Left lobe of liver (tissue), 2 donors: ENCODE data around the gene TMEM164. TPM values are rescaled to one million over a fixed set of nuclear protein-coding genes. Genes with fewer than 3 reads are reported as not detected.
"Not testable (repeated sequence)": the region's sequence is repeated elsewhere in the genome, so short reads cannot be mapped to it uniquely, and the experiment has no call there.

Experiments used
- ATAC-seq: fragments of 200-7000 bp; cut with Tn5 transposase; one replicate; pipeline ENCODE4 v1.9.1; 2020; ENCODE audit warnings: mild to moderate bottlenecking, moderate library complexity
- DNase-seq: peaks from one replicate; pipeline ENCODE4 v3.0.0-alpha.2; 2020; ENCODE audit warnings: low spot score
- total RNA-seq: library from RNA; stranded (reverse); gene quantifications from one replicate; pipeline ENCODE4 v1.2.1, GENCODE V29; 2021
- donor health status: DM: no; HTN: no; CAD: no; lungs with moderate emphysema.
- donor health status: DM: no; HTN: yes; CAD: no.

TMEM164 gene
- total RNA-seq: 1.8 TPM

DNA sequence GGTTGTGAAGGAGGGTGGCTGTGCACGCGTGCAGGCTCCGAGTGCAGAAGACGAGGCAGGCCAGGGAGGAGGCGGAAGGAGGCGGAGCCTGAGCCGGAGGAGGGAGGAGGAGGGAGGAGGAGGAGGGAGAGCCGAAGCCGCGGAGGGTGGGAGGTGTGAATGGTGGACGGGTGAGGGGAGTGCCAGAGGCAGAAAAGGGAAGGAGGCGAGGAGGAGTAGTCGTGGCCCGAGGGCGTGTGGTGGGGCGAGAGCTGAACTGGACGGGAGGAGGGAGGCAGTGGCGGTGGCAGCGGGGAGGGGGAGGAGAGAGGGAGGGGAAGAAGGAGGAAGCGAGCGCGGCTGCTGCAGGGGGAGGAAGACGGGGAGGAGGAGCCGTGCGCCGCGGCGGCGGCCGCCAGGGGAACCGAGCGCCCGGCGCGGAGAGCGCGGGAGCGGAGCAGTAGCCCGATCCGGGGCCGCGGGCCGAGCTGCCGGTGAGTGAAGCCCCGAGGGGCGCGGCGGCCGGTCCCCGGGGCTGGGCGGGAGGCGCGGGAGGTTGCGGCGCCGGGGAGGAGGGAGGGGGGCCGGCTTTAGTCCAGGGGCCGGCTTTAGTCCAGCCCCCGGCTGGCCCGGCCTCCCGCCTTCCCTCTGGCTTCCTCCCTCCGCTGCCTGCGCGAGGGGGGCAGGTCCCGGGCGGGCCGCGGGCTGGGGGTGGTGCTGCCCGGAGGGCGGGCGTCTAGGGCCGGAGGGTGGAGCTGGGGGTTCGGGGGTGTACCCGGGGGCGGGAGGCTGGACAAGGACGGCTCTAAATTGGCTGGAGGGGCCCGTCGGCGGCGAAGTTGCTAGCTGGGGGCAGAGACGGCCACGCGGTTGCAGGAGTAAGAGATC is at the start of gene TMEM164:
TMEM164 (plus strand) TSS at position 815 of the 867 bp plus-strand sequence. CDS start 661 bp downstream, outside the sequence.
- peak; percentile 91 for ATAC-seq
- DNase-seq: peak; percentile 75

DNA sequence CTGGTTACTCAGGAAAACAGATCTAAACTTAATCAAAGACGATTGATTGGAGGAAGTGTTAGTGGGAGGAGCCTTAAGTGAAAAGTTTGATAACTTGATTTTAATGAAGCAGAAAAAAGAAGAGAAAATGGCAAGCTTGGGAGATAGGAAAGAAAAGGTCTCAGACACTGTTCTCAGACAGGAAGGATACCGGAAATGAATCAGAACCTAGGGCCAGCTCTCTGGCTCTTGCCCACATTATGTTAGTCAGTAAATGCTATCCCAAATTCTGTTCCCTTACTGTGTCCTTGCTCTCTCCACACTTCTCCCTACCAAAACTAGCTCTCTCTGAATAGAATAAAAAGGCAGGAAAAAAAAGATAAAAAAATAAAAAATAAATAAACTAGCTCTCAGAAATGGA is 48.6 kb upstream of the TMEM164 start:
- DNase-seq (no peak), ATAC-seq (no peak)

- ATAC-seq (no peak), DNase-seq (no peak)
Measured at GRCh38 chrX:109954955-109955354, 48.0 kb upstream of the TMEM164 start.

GRCh38 chrX:109958266-109958665 is 44.6 kb upstream of the TMEM164 start:
- ATAC-seq (no peak), DNase-seq (no peak)

GRCh38 chrX:109959356-109959871 is 43.5 kb upstream of the TMEM164 start:
- ATAC-seq (no peak), DNase-seq (no peak)

DNA sequence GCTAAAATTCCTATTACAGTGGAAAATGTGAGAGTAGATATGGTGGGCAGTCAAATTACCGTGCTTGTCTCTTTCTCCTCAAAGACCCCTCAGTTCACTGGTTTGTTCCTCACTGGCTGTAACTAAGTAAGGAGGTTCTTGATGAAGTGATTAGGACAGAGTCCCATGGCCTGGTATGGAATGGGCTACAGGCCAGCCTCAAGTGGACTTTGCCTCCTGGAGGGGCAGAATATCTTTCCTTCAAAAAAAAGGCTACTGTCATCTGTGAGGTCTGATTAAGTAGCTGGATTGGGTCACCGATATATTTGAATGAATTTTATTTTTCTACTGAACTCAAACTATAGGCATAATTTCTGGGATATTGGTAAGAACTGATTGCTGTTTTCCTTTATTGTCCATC is 38.5 kb upstream of the TMEM164 start:
- DNase-seq (no peak), ATAC-seq (no peak)

- DNase-seq (peak; percentile 46), ATAC-seq (peak; percentile 77)
Measured at GRCh38 chrX:109966246-109966645, 36.7 kb upstream of the TMEM164 start.

DNA sequence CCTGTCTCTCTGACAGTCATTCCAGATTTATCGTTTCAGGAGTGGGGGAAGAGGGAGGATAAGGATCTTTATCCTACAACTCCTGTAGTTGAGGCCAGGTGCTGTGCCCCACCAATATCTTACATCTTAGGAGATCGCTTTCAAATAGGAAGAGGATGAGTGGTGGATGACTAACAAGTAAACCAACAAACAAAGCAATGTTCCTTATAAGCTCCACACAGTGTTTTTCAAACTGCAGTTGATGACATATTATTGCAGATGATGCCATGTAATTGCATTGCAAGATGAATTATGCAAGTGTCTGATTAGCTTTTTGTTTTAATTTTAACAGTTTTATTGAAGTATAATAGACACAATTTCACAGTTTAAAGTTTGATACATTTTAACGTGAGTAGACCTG is 35.8 kb upstream of the TMEM164 start:
- no peak for ATAC-seq
- no peak for DNase-seq

GRCh38 chrX:109970841-109971240 is 32.1 kb upstream of the TMEM164 start:
- ATAC-seq, DNase-seq: not testable (repeated sequence)

DNA sequence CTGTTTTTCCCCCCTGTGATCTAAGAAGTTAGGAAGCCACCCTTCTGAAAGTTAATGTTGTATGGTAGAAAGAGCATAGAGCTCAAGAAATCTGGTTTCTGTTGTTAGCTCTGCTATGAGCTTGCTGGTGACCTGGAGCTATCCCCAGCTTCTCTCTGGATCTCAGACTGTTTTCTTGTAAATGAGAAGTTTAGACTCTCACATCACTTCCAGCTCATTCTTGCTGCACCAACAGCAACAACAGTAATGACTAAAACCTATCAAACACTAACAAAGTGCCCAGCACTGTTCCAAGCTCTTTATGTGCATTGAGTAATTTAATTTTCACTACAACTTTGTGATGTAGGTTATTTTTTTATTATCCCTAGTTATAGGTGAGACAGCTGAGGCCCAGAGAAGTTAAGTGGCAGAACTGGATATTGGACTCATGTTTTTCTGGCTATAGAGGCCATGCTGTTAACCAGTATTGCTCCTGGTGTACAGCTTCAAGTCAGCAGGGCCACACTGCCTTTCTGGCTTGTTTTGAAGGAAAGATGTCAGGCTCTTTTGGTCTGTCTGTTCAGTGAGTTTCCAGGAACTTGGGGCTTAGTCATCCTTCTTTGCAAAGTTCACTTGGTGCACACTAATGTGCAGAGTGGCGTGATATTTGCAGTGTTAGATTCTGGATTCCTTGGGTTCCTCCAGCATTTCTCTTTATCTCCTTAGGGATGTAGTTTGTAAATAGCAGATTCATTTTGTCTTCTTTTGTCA is 27.8 kb upstream of the TMEM164 start:
- no peak for DNase-seq
- no peak for ATAC-seq

DNA sequence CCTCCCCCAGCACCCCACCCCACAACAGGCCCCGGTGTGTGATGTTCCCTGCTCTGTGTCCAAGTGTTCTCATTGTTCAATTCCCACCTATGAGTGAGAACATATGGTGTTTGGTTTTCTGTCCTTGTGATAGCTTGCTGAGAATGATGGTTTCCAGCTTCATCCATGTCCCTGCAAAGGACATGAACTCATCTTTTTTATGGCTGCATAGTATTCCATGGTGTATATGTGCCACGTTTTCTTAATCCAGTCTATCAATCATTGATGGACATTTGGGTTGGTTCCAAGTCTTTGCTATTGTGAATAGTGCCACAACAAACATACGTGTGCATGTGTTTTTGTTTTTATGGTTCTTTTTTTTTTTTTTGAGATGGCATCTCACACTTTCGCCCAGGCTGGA is 17.7 kb upstream of the TMEM164 start:
- not testable (repeated sequence) for DNase-seq, ATAC-seq

DNA sequence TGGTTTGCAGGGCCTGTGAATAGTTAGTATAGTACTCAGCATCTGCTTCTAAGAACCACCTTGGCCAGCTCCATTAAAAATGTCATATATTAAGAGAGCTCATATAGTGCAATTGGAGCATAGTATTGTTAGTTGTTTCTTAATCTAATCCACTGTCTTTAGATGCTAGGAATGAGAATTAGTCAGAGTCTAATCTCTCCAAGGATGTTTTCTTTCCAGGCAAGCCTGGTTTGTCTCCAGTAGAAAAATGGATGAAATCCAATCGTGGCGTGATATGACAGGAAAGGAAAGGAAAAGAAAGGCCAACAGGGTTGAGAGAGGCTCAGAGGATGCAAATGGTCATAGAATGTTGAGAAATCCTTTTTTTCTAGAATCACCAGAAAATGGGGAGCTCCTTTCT is 15.0 kb upstream of the TMEM164 start:
- DNase-seq (no peak), ATAC-seq (no peak)

DNA sequence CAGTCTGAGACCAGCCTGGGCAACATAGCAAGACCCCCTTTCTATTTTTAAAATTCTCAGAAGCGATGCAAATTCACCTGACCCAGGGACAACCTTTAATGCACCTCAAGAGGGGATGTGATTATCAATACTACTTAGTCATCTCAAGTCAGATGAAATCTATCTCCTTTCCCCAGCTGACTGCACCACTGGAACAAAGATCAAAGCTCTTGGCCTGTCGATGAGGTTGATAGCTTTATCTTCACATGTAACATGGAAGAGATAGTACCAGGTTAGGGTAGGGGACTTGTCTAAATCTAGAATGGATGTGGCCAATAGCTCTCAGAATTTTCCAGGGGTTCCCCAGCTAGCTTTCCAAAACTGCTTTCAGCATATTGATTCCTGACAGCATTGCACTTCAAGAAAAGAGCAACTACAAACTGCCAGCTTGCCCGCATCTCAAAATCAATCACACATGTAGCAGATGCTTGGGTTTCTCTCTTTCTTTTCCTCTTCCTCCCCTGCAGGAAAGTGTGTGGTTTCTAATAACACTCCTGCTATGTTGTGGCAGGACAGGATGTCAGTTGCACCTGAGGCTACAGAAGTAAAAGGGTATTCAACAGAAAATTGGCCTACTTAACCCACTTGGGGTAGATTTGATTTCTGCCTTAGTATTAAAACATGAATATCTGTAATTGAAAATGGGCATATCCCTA is 12.2 kb upstream of the TMEM164 start:
- no peak for ATAC-seq
- no peak for DNase-seq

GRCh38 chrX:109992203-109992602 is 10.7 kb upstream of the TMEM164 start:
- DNase-seq: no peak
- ATAC-seq: no peak

- ATAC-seq (no peak), DNase-seq (no peak)
Measured at GRCh38 chrX:109995155-109995554, 7.8 kb upstream of the TMEM164 start.

GRCh38 chrX:109997786-109998452 is 5.0 kb upstream of the TMEM164 start:
- DNase-seq: no peak
- no peak for ATAC-seq

DNA sequence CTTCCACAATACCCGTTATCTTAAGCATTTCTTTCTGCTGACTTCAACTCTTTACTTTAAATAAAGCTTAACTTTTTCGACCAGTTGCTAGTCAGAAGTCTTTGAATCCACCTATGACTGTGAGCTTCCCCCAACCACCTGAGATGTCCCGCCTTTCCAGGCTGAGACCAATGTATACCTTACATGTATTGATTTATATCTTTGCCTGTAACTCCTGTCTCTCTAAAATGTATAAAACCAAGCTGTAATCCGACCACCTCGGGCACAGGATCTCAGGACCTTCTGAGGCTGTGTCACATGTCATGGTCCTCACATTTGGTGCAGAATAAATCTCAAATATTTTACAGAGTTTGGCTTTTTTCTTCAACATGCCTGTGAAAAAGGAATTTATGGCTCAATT is 2.9 kb upstream of the TMEM164 start:
- DNase-seq (no peak), ATAC-seq (no peak)

DNA sequence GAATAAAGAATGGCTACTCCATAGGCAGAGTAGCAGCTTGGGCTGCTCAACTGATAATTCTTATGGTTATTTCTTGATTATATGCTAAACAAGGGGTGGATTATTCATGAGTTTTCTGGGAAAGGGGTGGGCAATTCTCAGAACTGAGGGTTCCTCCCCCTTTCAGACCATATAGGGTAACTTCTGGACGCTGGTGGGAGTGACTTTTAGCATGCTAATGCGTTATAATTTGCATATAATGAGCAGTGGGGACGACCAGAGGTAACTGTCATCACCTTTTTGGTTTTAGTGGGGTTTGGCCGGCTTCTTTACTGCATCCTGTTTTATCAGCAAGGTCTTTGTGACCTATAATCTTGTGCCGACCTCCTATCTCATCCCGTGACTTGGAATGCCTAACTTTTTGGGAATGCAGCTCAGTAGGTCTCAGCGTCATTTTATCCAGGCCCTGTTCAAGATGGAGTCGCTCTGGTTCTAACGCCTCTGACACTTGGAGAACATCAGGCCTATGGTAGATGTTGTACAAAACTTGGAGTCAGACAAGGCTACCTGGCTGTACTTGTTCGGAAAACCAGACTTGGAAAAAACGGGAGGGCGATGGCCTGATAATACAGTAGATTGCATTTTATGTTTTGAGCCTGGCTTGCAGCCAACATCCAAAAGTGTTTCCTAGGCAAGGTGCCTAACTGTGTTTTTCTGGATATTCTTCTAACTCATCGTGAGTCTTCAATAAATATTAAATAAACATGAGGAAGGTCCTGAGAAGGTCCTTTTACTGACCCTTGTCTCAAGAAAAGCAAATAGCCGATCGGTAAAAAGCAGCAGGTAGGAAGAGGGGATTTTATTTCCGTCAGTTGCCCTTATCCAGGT is 1.8 kb upstream of the TMEM164 start:
- DNase-seq (no peak), ATAC-seq (no peak)

DNA sequence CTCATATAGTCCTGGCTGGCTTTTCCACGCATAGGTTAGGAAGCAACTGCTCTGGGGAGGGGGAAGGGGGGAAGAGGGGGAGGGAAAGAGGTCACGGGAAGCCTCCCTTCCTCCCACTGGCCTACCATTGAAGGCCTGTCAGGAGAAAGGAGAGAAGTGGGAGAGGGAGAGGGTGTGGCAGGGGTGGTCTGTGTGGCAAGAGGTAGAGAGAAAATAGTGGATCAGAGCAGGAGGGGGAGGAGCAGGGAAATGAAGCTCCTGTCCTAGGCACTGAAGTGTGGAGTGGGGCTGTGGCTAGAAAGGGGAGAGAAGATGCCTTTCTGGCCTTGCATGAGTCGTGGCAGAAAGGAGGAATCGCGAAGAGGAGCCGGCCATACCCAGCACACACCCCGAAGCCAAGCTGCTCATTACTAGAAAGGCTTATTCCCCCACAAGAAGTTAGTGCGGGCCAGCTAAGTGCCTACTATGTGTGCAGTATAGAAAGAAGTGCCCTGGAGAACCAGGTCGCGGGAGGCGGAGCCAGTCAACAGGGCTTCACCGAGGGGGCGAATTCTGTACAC is 1.1 kb upstream of the TMEM164 start:
- DNase-seq (no peak), ATAC-seq (no peak)
